Endothelial cell of umbilical vein (primary cell): Measurements from ENCODE around the gene KHNYN. TPM values are rescaled to one million over a fixed set of nuclear protein-coding genes. Genes with fewer than 3 reads are reported as not detected.

Source experiments
- BruUV-seq: library from RNA; stranded (reverse); fragments of 400-500 nt; replicated peaks from 2 replicates; lab custom pipeline; 2021; lab: Mats Ljungman, UMichigan
- CTCF ChIA-PET: fragments of 300-600, 350-600 bp; sonication (Branson Sonifier 250); formaldehyde crosslinking; loops from one replicate; lab custom pipeline; 2021; ENCODE audit warnings: antibody characterized with exemption, inconsistent platforms; lab: Charles Lee
- POLR2A ChIA-PET: fragments of 300-600, 350-600 bp; sonication (Branson Sonifier 250); formaldehyde crosslinking; loops from one replicate; lab custom pipeline; 2021; ENCODE audit warnings: antibody characterized with exemption, inconsistent platforms; lab: Charles Lee
- DNase-seq: peaks from one replicate; pipeline ENCODE4 v3.0.0-alpha.2; 2011; ENCODE audit warnings: low read depth, low spot score
- FAIRE-seq: peaks from 2 replicates; lab custom pipeline; 2011; peaks lifted over from hg19 to GRCh38; lab: Jason Lieb, UNC
- H2AFZ ChIP-seq: 2 replicates; pipeline ENCODE4 v1.6.0; 2012; ENCODE audit warnings: low read depth, low read length, control low read depth, inconsistent platforms
- H3K27ac ChIP-seq: 2 replicates; pipeline ENCODE4 v1.5.1; 2011; ENCODE audit warnings: low read depth, mild to moderate bottlenecking, control low read depth, low read length, moderate library complexity; ENCODE audit not compliant: insufficient read depth
- H3K27me3 ChIP-seq, 2 experiments: 2 replicates each; pipeline versions ENCODE4 v1.6.0 to v1.6.1; 2011; ENCODE audit warnings: low read length in 2 of 2, mixed read lengths in 1 of 2; ENCODE audit not compliant: control insufficient read depth in 2 of 2, insufficient read depth in 2 of 2
- H3K36me3 ChIP-seq, 2 experiments: 2 replicates in 1 of 2; 3 replicates in 1 of 2; pipeline ENCODE4 v1.5.1; 2011; ENCODE audit warnings: low read length in 2 of 2, mild to moderate bottlenecking in 1 of 2, moderate library complexity in 1 of 2; ENCODE audit not compliant: control insufficient read depth in 2 of 2, insufficient read depth in 2 of 2; ENCODE audit errors: extremely low read depth in 1 of 2
- H3K4me1 ChIP-seq: 3 replicates; pipeline ENCODE4 v1.5.1; 2011; ENCODE audit warnings: mild to moderate bottlenecking, low read length; ENCODE audit not compliant: control insufficient read depth, insufficient read depth; ENCODE audit errors: extremely low read depth
- H3K4me2 ChIP-seq: 2 replicates; pipeline ENCODE4 v1.6.1; 2011; ENCODE audit warnings: low read length, control low read depth, mixed read lengths; ENCODE audit not compliant: insufficient read depth
- H3K4me3 ChIP-seq, 3 experiments: fragments of 200-600 bp in 1 of 3; sonication (generic), shearing (Covaris generic) in 1 of 3; replicated peaks in 1 of 3; 2 replicates each; pipeline ENCODE4 v1.5.1; 2011 to 2016; ENCODE audit warnings: control low read depth in 3 of 3, low read length in 3 of 3, mild to moderate bottlenecking in 2 of 3, inconsistent platforms in 1 of 3, low read depth in 1 of 3, moderate library complexity in 1 of 3; ENCODE audit not compliant: insufficient read depth in 1 of 3
- H3K79me2 ChIP-seq: 2 replicates; pipeline ENCODE4 v1.6.0; 2012; ENCODE audit warnings: low read length, inconsistent platforms; ENCODE audit not compliant: control insufficient read depth, insufficient read depth
- H3K9ac ChIP-seq: replicated peaks from 2 replicates; pipeline ENCODE3; 2011; ENCODE audit warnings: low read length, control low read depth; ENCODE audit not compliant: insufficient read depth; ENCODE audit errors: extremely low read depth
- H3K9me1 ChIP-seq: replicated peaks from 3 replicates; pipeline ENCODE4 v1.6.0; 2011; ENCODE audit warnings: mild to moderate bottlenecking, low read length; ENCODE audit not compliant: control insufficient read depth, insufficient read depth; ENCODE audit errors: extremely low read depth
- H3K9me3 ChIP-seq: replicated peaks from 2 replicates; pipeline ENCODE4 v1.5.1; 2012; ENCODE audit warnings: low read length, inconsistent platforms; ENCODE audit not compliant: control insufficient read depth, insufficient read depth
- H4K20me1 ChIP-seq: replicated peaks from 2 replicates; pipeline ENCODE3; 2011; ENCODE audit warnings: mild to moderate bottlenecking, low read length; ENCODE audit not compliant: control insufficient read depth, insufficient read depth; ENCODE audit errors: extremely low read depth
- CTCF ChIP-seq, 2 donors: IDR thresholded peaks; 1 replicate in 1 of 2; 2 replicates in 1 of 2; pipeline ENCODE4 v1.5.1; 2011; ENCODE audit warnings: low read length in 2 of 2, mild to moderate bottlenecking in 2 of 2, moderate library complexity in 2 of 2, control low read depth in 1 of 2, inconsistent platforms in 1 of 2, low read depth in 1 of 2; ENCODE audit not compliant: insufficient read depth in 1 of 2; ENCODE audit errors: extremely low read depth in 1 of 2
- EZH2 ChIP-seq: IDR thresholded peaks from 2 replicates; pipeline ENCODE4 v1.6.1; 2012; ENCODE audit warnings: borderline replicate concordance, low read depth, mild to moderate bottlenecking, moderate library complexity, low read length, inconsistent platforms; ENCODE audit not compliant: severe bottlenecking
- FOS ChIP-seq: IDR thresholded peaks from 2 replicates; pipeline ENCODE4 v1.6.1; 2011; ENCODE audit warnings: mild to moderate bottlenecking, low read length, moderate library complexity, borderline replicate concordance; ENCODE audit not compliant: insufficient read depth
- JUN ChIP-seq: IDR thresholded peaks from 2 replicates; pipeline ENCODE4 v1.6.1; 2011; ENCODE audit warnings: borderline replicate concordance, low read depth; ENCODE audit not compliant: insufficient read length, insufficient read depth
- MYC ChIP-seq: IDR thresholded peaks from one replicate; pipeline ENCODE4 v1.6.1; 2011; ENCODE audit warnings: mild to moderate bottlenecking, low read depth, low read length
- POLR2A ChIP-seq: IDR thresholded peaks from 2 replicates; pipeline ENCODE4 v1.6.1; 2012; ENCODE audit warnings: low read depth, mild to moderate bottlenecking, control low read depth, low read length
- POLR2AphosphoS5 ChIP-seq: IDR thresholded peaks from 2 replicates; pipeline ENCODE4 v1.6.1; 2012; ENCODE audit warnings: low read depth, mild to moderate bottlenecking, control low read depth, low read length, moderate library complexity; ENCODE audit not compliant: insufficient read depth
- dilution Hi-C: fragments of 300-500 bp; cut with MboI; formaldehyde crosslinking; loops from one replicate; pipeline ENCODE4 v1.15.0; 2019; ENCODE audit warnings: low sequenced_read_pairs; ENCODE audit not compliant: extremely low pct_ligation_motif_present
- intact Hi-C: fragments of 100-400 bp; cut with micrococcal nuclease; formaldehyde crosslinking; loops from one replicate; pipeline ENCODE4 v1.10.0; 2022
- polyA plus RNA-seq, 4 experiments: library from polyadenylated mRNA; depleted of rRNA in 3 of 4; stranded (reverse) in 3 of 4; unstranded in 1 of 4; fragments of >200 nt; gene quantifications; 2 replicates each; pipeline versions ENCODE4 v1.2.1 to v1.2.3, GENCODE V29; 2011 to 2012; ENCODE audit warnings: missing spikeins in 1 of 4
- total RNA-seq: library from RNA; stranded (reverse); gene quantifications from 2 replicates; pipeline ENCODE4 v1.2.3, GENCODE V29; 2021

The KHNYN gene
- total and polyA plus RNA-seq, 2 donors (not counting 3 experiments of a cell fraction or from before 2014, with no cell fraction given) = 25.4 to 63.3 TPM

- H2AFZ ChIP-seq = no peak overlapping the region
- no peaks in the 10 kb centered on the region for H3K27me3 ChIP-seq
- peaks cover 20% of the 10 kb centered on the region for H3K4me1 ChIP-seq
- H3K27ac ChIP-seq = no peak overlapping the region
- TF ChIP-seq POLR2A (no peak), CTCF (IDR thresholded peaks at IDR 0.05; ENCODE audit: extremely low read depth in 1 of 2, insufficient read depth in 1 of 2, low read depth in 1 of 2, low read length in 2 of 2) (no peak), POLR2AphosphoS5 (no peak)
- POLR2A ChIA-PET = no interaction called here
- H3K4me3 ChIP-seq = no peak overlapping the region
- peaks cover 0 to 21% of the 10 kb centered on the region in 2 experiments for H3K36me3 ChIP-seq
- FAIRE-seq (peak; percentile 64), DNase-seq (no peak)
- CTCF ChIA-PET = interaction anchor here (1.3 to 3.4 kb wide), 3 partner anchors 14 to 39 kb away, joined by 4 to 13 read pairs (median 6); no protein-coding TSS in a partner anchor
- H3K79me2 ChIP-seq = peaks cover 2% of the 10 kb centered on the region
- no peaks in the 10 kb centered on the region for H3K9me1 ChIP-seq
- no peak overlapping the region for H3K4me2 ChIP-seq
- no peak overlapping the region for H3K9ac ChIP-seq
- no peaks in the 10 kb centered on the region for H4K20me1 ChIP-seq
- BruUV-seq = no TSS peak
- no peaks in the 10 kb centered on the region for H3K9me3 ChIP-seq
- dilution Hi-C loops (no loop called here), intact Hi-C loops (no loop called here)
These were observed 24.9 kb upstream of the KHNYN start for GRCh38 chr14:24404814-24405213.

DNA sequence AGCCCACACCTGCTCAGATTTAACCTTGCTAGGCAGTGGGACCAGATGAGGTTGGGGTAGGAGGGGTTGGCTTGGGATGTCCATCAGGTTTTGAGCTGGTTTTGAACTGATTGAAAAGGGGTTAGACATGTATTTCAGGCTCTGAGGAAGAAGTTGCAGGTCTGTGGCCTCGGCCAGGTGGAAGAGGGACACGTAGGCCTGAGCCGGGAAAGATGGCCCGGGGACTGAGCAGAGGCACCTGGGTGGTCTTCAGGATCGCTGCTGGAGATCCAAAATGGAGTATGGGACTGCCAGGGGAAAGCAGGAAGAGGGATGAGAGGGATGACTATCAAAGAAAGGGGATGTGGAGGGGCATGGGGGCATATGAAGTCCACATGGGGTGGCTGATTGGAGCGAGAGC lies 23.3 kb upstream of the KHNYN start:
- CTCF ChIA-PET = interaction anchor here (0.7 to 8.7 kb wide), 7 partner anchors 8 to 98 kb away, joined by 3 to 86 read pairs (median 6); partner anchors contain the start of genes CIDEB and NYNRIN
- no peak for FAIRE-seq
- no TSS peak for BruUV-seq

More for the DNA sequence above, 23.3 kb upstream of the KHNYN start:
- Histone ChIP-seq H3K27ac (no peak overlapping the region), H3K36me3 (peaks cover 0 to 27% of the 10 kb centered on the region in 2 experiments), H3K4me2 (no peak overlapping the region), H3K9me1 (no peaks in the 10 kb centered on the region), H3K79me2 (peaks cover 2% of the 10 kb centered on the region), H3K9me3 (no peaks in the 10 kb centered on the region), H3K4me3 (no peak overlapping the region), H4K20me1 (no peaks in the 10 kb centered on the region), H3K9ac (no peak overlapping the region), H3K27me3 (no peaks in the 10 kb centered on the region), H3K4me1 (peaks cover 13% of the 10 kb centered on the region), H2AFZ (no peak overlapping the region)
- TF ChIP-seq POLR2AphosphoS5 = no peak
- no peak for TF ChIP-seq FOS
- no peak for TF ChIP-seq MYC
- no peak for TF ChIP-seq EZH2
- no peak for TF ChIP-seq JUN
- TF ChIP-seq POLR2A = no peak
- TF ChIP-seq CTCF (IDR thresholded peaks at IDR 0.05; ENCODE audit: extremely low read depth in 1 of 2, insufficient read depth in 1 of 2, low read depth in 1 of 2, low read length in 2 of 2) = no peak
- intact Hi-C loops = no loop called here
- no peak for DNase-seq
- POLR2A ChIA-PET = no interaction called here
- dilution Hi-C loops = no loop called here
